HEK293 (cell line): ENCODE measurements around the gene RGS8.

Source experiments
- ATF2 ChIP-seq: fragments of 450-650 bp; formaldehyde crosslinking; IDR thresholded peaks from 2 replicates; pipeline ENCODE4 v1.5.1; 2016; ENCODE audit warnings: missing biosample characterization, missing genetic modification characterization, low read depth
- CTCF ChIP-seq: fragments of 450-650 bp; formaldehyde crosslinking; IDR thresholded peaks from 2 replicates; pipeline ENCODE4 v1.5.1; 2016; ENCODE audit warnings: missing biosample characterization, missing genetic modification characterization
- PBX3 ChIP-seq: sonication (generic); formaldehyde crosslinking; IDR thresholded peaks from 2 replicates; pipeline ENCODE4 v1.8.1; 2022; ENCODE audit warnings: mild to moderate bottlenecking, moderate library complexity, missing genetic modification reagents
- ZNF174 ChIP-seq: fragments of 450-650 bp; formaldehyde crosslinking; IDR thresholded peaks from 2 replicates; pipeline ENCODE4 v1.5.0; 2017; ENCODE audit warnings: missing biosample characterization, mild to moderate bottlenecking, missing genetic modification characterization
- ZNF24 ChIP-seq: fragments of 450-650 bp; formaldehyde crosslinking; IDR thresholded peaks from 2 replicates; pipeline ENCODE4 v1.5.1; 2016; ENCODE audit warnings: missing biosample characterization, missing genetic modification characterization
- ZNF362 ChIP-seq: fragments of 450-650 bp; formaldehyde crosslinking; IDR thresholded peaks from 2 replicates; pipeline ENCODE4 v1.5.1; 2016; ENCODE audit warnings: missing biosample characterization, missing genetic modification characterization
- ZNF518A ChIP-seq: fragments of 450-650 bp; formaldehyde crosslinking; conservative IDR thresholded peaks from 2 replicates; pipeline ENCODE4 v1.5.1; 2016; ENCODE audit warnings: low read depth, missing biosample characterization, missing genetic modification characterization
- ZNF629 ChIP-seq: fragments of 450-650 bp; formaldehyde crosslinking; IDR thresholded peaks from 2 replicates; pipeline ENCODE4 v1.5.1; 2017; ENCODE audit warnings: missing biosample characterization, missing genetic modification characterization
- ZNF747 ChIP-seq: fragments of 450-650 bp; formaldehyde crosslinking; IDR thresholded peaks from 2 replicates; pipeline ENCODE4 v1.5.1; 2016; ENCODE audit warnings: missing biosample characterization, missing genetic modification characterization
- ZNF777 ChIP-seq: fragments of 450-650 bp; formaldehyde crosslinking; IDR thresholded peaks from 2 replicates; pipeline ENCODE4 v1.5.1; 2017; ENCODE audit warnings: missing biosample characterization, missing genetic modification characterization, borderline replicate concordance
- ZNF785 ChIP-seq: fragments of 450-650 bp; formaldehyde crosslinking; IDR thresholded peaks from 2 replicates; pipeline ENCODE4 v1.5.1; 2016; ENCODE audit warnings: missing biosample characterization, missing genetic modification characterization

- TF ChIP-seq CTCF (tag by site-specific recombination) (no peak), ZNF629 (tag by site-specific recombination) (no peak), ZNF518A (no peak), ATF2 (no peak), PBX3 (CRISPR knock-in tag) (no peak), ZNF785 (tag by site-specific recombination) (no peak), ZNF747 (tag by site-specific recombination) (no peak), ZNF174 (tag by site-specific recombination) (no peak), ZNF362 (tag by site-specific recombination) (no peak), ZNF777 (tag by site-specific recombination) (no peak), ZNF24 (tag by site-specific recombination) (no peak)
Observed at GRCh38 chr1:182662121-182662890, 22.1 kb downstream of the RGS8 start.
